GM12865 (cell line): Measurements from ENCODE around the gene PRRT4.

Source experiments
- DNase-seq: peaks from one replicate; pipeline ENCODE4 v3.0.0; 2010; ENCODE audit warnings: low read depth
- H3K4me3 ChIP-seq: 2 replicates; pipeline ENCODE4 v1.5.1; 2011; ENCODE audit warnings: mild to moderate bottlenecking, low read depth, low read length, control low read depth
- TF ChIP-seq, protein P1 (sequence below): IDR thresholded peaks from 2 replicates; pipeline ENCODE4 v1.5.1; 2011; ENCODE audit warnings: low read length, control low read depth, low read depth, inconsistent platforms; ENCODE audit not compliant: insufficient read depth; ENCODE audit errors: missing control alignments

Gene PRRT4

DNA sequence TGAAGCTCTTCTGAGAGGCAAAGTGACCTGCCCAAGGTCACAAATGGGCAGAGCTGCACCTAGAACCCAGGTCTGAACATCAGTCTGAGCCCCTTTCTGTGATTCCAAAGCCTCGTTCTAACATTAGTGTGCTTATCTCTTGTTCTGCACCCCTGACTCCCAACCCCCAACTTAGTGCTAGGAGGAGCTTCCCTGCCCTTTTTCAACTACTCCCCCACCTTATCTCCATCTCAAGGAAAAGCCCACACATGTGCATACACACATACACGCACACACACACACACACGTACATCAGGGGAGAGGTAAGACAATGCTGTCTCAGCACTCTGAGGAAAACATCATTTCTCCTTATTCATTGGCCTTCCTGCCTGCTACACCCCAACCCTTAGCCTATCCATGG lies 8.3 kb downstream of the PRRT4 start:
- no peak overlapping the region for H3K4me3 ChIP-seq
- TF ChIP-seq, protein P1, sequence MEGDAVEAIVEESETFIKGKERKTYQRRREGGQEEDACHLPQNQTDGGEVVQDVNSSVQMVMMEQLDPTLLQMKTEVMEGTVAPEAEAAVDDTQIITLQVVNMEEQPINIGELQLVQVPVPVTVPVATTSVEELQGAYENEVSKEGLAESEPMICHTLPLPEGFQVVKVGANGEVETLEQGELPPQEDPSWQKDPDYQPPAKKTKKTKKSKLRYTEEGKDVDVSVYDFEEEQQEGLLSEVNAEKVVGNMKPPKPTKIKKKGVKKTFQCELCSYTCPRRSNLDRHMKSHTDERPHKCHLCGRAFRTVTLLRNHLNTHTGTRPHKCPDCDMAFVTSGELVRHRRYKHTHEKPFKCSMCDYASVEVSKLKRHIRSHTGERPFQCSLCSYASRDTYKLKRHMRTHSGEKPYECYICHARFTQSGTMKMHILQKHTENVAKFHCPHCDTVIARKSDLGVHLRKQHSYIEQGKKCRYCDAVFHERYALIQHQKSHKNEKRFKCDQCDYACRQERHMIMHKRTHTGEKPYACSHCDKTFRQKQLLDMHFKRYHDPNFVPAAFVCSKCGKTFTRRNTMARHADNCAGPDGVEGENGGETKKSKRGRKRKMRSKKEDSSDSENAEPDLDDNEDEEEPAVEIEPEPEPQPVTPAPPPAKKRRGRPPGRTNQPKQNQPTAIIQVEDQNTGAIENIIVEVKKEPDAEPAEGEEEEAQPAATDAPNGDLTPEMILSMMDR, result no peak
- DNase-seq, result no peak

DNA sequence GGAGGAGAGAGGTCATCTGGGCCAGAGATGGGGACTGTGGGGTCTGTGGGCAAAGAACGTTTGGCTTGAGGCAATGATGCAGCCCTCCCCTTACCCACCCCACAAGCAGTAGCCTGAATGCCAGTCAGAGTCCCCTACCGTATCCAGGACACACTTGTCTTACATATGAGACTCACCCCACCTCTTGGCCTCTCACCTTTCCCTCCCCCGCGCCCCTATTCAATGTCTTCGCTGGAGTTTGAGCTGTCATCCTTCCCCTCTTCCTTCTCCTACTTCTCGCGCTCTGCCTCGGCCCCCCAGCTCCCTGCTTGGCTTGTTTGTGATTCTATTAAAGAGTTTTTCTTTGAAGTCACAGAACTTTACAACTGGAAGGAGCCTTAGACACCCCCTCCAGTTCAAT lies 8.9 kb downstream of the PRRT4 start:
- DNase-seq, result no peak
- H3K4me3 ChIP-seq, result no peak overlapping the region
- TF ChIP-seq, protein P1, result no peak

DNA sequence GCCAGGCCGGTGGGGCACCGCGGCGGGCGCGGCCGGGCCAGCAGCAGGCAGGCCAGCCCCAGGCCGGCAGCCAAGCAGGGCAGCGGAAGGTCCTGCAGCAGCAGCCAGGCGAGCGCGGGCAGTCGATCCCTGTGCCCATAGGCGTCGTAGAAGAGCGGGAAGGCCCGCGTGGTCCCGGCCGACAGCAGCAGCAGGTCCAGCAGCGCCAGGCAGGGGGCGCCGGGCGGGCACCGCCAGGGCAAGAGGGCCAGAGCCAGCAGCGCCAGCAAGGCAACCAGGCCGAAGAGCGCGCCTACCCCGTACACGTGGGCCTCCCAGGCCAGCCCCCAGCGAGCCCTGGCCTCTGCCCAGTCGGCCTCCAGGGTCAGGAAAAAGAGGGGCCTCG lies 9.3 kb downstream of the PRRT4 start:
- no peak overlapping the region for H3K4me3 ChIP-seq
- TF ChIP-seq, protein P1, result no peak
- DNase-seq, result no peak

DNA sequence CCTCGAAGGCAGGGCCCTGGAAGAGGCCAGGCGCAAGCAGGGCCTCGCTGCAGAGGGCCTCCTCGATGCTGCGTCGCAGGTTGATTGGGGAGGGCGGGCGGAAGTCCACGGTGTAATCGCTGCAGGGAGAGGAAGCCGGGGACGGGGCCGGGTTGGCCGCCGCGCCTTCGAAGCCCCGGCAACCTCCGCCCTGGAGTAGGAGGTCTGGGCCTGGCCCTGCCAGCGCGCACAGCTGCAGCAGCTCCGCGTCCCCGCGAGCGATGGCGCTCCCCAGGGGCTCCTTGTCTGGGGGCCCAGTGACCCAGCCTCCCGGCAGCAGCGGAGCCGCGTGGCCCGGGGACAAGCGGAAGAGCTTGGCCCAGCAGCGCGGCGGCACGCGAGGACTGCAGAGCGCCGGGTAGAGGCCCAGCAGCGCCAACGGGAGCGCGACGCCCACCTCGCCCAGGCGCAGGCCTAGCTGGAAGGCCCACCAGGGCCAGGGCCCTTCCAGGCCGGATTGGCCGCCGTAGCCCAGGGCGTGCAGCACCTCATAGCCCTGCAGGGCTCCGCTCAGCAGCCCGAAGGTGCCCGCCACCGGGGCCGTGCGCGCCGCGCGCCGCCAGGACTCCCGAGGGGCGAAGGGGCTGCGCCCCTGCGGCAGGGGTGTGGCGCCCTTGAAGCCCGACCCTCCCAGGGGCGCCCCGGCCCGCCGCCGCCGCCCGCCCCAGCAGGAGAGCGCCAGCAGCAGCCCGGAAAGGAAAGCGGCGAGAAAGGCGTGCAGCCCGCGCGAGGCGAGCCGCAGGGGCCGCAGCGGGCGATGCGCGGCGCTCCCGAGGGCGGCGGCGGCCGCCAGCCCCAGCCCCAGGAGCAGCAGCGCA lies 10.0 kb downstream of the PRRT4 start:
- H3K4me3 ChIP-seq, result no peak overlapping the region
- no peak for DNase-seq
- TF ChIP-seq, protein P1, result no peak

DNA sequence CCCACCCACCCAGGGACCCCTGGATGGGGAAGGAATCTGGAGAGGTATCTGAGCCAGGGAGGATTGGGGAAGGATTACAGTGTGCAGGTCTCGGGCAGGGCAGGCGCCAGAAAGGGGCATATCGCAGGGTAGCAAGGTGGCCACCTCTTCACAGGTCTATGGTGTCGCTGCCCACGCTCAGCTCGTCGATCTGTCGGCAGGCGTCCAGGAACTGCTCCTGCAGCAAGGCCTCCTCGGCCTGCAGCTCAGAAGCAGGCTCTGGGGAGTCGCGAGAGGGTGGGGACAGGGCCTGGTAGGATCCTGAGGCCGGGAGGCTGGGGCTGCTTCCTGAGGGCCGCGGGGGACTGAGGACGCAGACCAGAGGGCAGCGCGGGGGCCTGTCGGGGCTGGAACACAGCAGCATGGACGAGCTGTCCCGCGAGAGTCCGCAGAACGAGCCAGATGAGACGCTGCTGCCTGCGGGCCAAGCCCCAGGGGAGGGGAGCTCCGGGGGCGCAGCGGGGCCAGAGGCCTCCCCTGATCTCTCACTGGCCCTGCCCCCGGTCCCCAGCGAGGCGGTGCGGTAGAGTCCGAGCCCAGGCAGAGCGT lies 10.7 kb downstream of the PRRT4 start:
- H3K4me3 ChIP-seq, result no peak overlapping the region
- TF ChIP-seq, protein P1, result no peak
- no peak for DNase-seq

DNA sequence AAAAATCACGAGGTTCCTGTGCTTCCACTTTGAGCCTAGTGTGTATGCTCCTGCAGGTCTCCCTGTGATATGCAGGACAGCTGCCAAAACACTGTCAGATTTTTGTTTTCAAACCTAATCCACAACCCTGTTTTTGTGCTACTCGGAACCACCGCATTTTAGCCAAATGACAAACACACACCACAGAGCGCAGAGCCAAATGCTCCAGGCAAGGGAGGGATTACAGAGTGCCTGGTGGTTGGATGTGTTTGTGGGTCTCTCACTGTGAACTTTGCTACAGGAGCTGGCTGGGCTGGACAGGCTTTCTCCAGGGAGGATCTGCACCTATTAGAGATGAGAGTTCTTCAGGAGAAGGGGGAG lies 12.0 kb downstream of the PRRT4 start:
- TF ChIP-seq, protein P1, result no peak
- no peak for DNase-seq

More for the DNA sequence above, 12.0 kb downstream of the PRRT4 start:
- no peak overlapping the region for H3K4me3 ChIP-seq
